IMR-90 (cell line): ENCODE data around the gene C5.

Source experiments
- BHLHE40 ChIP-seq: fragments of 150-350 bp; IDR thresholded peaks from 2 replicates; pipeline ENCODE4 v1.6.1; 2016; ENCODE audit warnings: mild to moderate bottlenecking, low read depth, low read length
- CEBPB ChIP-seq: IDR thresholded peaks from 2 replicates; pipeline ENCODE4 v1.6.1; 2012; ENCODE audit warnings: low read depth, low read length, improper control_type of control experiment
- FOS ChIP-seq: fragments of 150-350 bp; IDR thresholded peaks from 2 replicates; pipeline ENCODE4 v1.6.1; 2016; ENCODE audit warnings: low read depth, low read length
- MAFK ChIP-seq: IDR thresholded peaks from 2 replicates; pipeline ENCODE4 v1.6.1; 2012; ENCODE audit warnings: low read depth, low read length, improper control_type of control experiment
- MXI1 ChIP-seq: IDR thresholded peaks from 2 replicates; pipeline ENCODE4 v1.6.1; 2012; ENCODE audit warnings: low read depth, mild to moderate bottlenecking, low read length, moderate library complexity, borderline replicate concordance
- POLR2A ChIP-seq: IDR thresholded peaks from 2 replicates; pipeline ENCODE4 v1.6.1; 2012; ENCODE audit warnings: mild to moderate bottlenecking, low read depth, low read length
- RAD21 ChIP-seq: IDR thresholded peaks from 2 replicates; pipeline ENCODE4 v1.6.1; 2012; ENCODE audit warnings: low read length, improper control_type of control experiment
- RCOR1 ChIP-seq: IDR thresholded peaks from 2 replicates; pipeline ENCODE4 v1.6.1; 2012; ENCODE audit warnings: mild to moderate bottlenecking, low read length, improper control_type of control experiment; ENCODE audit not compliant: insufficient replicate concordance
- SMC3 ChIP-seq: fragments of 150-350 bp; IDR thresholded peaks from 2 replicates; pipeline ENCODE4 v1.6.1; 2016; ENCODE audit warnings: low read depth, mild to moderate bottlenecking, antibody characterized with exemption, low read length, moderate library complexity
- TF ChIP-seq, protein P1 (sequence below): fragments of 150-350 bp; IDR thresholded peaks from 2 replicates; pipeline ENCODE4 v1.6.1; 2017; ENCODE audit warnings: mild to moderate bottlenecking, antibody characterized with exemption, low read length, low read depth
- TF ChIP-seq, protein P2 (sequence below): conservative IDR thresholded peaks from 2 replicates; pipeline ENCODE4 v1.5.1; 2012; ENCODE audit warnings: mild to moderate bottlenecking, low read depth, low read length, improper control_type of control experiment
- TF ChIP-seq, protein P3 (sequence below): fragments of 150-350 bp; IDR thresholded peaks from 2 replicates; pipeline ENCODE4 v1.6.1; 2016; ENCODE audit warnings: low read depth, mild to moderate bottlenecking, low read length, moderate library complexity, borderline replicate concordance

DNA sequence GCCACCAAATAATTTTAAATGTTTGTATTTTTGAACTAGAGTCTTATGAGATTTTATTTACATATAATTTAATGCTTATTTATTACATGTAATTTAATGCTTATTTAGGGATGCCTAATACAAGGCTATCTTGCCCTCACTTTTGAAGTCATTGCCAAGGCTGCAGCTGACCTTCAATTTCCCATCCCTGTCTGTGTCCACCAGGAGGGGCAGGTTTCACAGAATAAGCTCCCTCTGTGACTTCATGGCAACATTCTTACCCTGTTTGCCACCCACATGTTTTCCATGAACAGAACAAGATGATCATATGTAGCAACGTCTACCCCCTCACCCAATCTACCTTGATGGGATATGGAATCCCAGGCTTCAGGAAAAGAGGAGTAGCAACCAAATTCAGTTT, 27.0 kb downstream of the C5 start:
- TF ChIP-seq, protein P1, sequence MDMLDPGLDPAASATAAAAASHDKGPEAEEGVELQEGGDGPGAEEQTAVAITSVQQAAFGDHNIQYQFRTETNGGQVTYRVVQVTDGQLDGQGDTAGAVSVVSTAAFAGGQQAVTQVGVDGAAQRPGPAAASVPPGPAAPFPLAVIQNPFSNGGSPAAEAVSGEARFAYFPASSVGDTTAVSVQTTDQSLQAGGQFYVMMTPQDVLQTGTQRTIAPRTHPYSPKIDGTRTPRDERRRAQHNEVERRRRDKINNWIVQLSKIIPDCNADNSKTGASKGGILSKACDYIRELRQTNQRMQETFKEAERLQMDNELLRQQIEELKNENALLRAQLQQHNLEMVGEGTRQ, result no peak
- TF ChIP-seq, protein P2, sequence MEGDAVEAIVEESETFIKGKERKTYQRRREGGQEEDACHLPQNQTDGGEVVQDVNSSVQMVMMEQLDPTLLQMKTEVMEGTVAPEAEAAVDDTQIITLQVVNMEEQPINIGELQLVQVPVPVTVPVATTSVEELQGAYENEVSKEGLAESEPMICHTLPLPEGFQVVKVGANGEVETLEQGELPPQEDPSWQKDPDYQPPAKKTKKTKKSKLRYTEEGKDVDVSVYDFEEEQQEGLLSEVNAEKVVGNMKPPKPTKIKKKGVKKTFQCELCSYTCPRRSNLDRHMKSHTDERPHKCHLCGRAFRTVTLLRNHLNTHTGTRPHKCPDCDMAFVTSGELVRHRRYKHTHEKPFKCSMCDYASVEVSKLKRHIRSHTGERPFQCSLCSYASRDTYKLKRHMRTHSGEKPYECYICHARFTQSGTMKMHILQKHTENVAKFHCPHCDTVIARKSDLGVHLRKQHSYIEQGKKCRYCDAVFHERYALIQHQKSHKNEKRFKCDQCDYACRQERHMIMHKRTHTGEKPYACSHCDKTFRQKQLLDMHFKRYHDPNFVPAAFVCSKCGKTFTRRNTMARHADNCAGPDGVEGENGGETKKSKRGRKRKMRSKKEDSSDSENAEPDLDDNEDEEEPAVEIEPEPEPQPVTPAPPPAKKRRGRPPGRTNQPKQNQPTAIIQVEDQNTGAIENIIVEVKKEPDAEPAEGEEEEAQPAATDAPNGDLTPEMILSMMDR, result no peak
- TF ChIP-seq MAFK (no peak), POLR2A (no peak), CEBPB (no peak), SMC3 (no peak), BHLHE40 (no peak), MXI1 (no peak), RCOR1 (no peak), RAD21 (no peak), FOS (no peak)
- TF ChIP-seq, protein P3, sequence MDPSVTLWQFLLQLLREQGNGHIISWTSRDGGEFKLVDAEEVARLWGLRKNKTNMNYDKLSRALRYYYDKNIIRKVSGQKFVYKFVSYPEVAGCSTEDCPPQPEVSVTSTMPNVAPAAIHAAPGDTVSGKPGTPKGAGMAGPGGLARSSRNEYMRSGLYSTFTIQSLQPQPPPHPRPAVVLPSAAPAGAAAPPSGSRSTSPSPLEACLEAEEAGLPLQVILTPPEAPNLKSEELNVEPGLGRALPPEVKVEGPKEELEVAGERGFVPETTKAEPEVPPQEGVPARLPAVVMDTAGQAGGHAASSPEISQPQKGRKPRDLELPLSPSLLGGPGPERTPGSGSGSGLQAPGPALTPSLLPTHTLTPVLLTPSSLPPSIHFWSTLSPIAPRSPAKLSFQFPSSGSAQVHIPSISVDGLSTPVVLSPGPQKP, result no peak
